NCI-H1694 (cell line): ENCODE measurements around the gene MRPL14.

Source experiments
- DNase-seq: peaks from one replicate; lab custom pipeline; 2025; lab: John Stamatoyannopoulos, UW

The MRPL14 gene

DNA sequence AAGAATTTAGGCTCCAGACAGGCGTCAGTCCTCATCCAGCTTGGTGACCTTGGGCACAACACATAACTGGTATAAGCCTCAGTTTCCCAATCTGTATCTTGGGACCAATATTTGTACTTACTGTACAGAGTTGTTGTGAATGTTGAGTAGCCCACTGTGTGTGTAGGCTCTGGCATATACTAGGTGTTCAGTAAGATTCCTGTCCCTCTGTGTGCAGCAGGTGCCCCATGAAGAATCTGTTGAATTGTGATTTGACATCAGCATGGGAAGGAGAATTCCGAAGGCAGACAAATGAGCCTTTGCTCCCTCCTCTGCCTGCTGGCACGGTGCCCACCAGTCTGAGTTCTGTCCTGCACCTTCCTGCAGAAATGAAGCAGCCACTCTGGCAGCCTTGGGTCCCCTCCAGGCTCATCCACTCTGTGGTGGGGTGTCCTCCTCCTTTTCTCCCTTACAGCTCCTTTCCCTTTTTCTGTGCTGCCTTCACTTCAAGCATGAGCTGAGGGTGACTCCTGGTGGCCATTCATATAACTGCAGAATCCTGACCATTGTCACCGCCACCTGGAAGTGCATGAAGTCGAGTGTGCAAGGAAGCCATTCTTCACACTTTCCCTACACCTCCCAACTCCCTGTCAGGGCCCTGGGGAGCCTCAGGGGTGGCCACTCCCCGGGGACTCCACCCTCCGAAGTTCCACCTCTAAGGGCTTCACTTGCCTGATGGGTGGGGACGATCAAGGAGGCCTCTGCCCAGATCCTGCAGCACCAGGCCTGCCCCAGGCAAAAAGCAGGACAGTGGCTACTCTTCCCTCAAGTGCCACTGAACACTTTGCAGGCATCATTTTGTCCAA, 48.2 kb downstream of the MRPL14 start:
- no peak for DNase-seq

DNA sequence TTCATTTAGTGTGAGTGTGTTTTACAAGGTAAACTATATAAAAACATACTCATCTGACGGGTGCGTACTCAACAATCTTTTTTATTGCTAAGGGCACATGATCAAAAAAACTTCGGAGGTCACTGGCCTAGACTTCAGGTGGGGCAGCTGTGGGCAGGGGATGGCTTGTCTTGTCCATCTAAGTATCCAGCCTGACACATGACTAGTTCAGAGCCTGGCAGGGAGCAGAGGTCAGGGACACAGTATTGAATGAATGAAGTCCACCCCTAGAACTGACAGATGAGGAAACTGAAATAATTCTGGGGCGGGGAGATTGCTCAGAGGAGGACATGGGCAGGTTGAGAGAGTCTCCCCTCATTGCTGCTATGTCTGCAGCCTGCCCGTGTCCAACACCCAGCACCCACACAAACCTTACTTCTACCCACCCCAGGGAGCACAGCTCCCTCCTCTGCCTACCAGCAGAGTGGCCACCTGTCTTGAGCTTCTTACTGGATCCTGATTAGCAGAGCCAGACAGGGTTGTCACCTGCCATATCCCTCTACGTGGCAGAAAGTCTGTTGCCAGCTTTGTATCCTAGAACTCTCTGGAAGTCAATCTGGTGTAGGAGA, 48.9 kb downstream of the MRPL14 start:
- DNase-seq: no peak

DNA sequence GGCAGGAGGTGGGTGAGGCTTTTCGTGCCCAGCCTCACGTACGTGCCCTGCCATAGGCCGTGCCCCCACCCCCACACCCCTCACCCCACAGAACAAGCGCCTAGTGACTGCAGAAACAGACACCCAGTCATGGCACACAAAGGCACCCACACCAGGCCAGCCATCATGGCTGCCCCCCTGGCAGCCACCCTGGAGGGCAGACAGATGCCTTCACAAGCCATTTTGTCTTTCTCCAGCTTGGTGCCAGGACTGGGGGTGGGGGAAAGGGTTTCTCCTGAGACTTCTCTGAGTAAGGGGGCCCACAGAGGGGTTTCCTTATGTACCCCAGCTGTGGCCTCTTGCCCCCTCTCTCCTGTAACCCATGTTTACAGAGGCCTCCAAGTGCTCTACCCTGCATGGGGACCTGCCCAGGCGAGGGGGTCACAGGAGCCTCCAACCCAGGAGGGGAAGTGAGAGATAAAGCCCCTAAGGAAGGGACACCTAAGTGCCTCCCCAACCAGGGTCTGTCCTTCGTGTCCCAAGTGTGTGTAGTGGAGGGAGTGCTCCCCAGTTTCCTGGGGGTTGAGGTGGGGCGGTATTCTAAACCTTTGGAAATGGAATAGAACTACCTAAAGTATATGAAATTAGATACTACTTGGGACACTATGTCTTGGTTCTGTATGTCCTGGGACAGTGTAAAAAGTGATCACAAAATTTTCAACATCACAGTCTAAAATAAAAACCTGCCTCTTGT, 49.9 kb downstream of the MRPL14 start:
- DNase-seq: no peak

DNA sequence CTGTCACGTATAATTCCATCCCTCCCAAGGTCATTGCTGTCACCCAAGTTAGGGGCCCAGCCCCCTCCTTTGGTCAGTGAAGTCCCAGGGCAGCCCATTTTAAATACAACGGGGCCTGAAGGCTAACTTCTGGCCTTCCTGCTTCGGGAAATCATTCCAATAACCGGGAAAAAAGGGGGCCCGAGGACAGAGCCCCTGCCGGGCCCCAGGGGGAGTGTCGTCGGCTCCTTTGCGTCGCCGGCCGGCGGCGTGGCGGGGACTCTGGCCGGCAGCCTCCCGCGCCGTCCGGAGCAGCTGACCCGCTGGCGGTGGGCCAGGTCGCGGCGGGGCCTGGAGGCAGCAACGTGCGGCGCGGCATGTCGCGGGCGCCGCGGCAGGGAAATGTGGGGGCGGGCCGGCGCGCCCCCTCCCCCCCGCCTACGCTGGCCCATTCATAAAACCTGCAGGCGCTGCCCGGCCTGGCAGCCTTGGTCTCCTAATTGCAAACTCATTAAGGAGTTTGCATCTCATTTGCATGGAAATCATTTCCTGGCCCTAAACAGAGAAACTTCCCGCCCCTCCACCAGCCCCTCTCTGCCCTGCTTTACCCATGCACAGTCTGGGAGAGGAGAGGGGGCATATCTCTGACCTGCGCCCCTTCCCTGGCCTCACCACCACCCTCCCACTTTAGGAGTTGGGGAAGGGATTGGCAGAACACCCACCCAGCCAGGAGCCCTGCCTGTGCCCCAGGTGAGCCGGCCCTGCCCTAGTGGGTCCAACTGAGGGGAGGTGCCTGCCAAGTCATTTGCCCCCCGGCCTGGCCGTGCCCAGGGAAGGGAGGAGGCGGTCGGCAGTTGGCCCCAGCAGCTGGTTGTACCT, 50.7 kb downstream of the MRPL14 start:
- DNase-seq: no peak

DNA sequence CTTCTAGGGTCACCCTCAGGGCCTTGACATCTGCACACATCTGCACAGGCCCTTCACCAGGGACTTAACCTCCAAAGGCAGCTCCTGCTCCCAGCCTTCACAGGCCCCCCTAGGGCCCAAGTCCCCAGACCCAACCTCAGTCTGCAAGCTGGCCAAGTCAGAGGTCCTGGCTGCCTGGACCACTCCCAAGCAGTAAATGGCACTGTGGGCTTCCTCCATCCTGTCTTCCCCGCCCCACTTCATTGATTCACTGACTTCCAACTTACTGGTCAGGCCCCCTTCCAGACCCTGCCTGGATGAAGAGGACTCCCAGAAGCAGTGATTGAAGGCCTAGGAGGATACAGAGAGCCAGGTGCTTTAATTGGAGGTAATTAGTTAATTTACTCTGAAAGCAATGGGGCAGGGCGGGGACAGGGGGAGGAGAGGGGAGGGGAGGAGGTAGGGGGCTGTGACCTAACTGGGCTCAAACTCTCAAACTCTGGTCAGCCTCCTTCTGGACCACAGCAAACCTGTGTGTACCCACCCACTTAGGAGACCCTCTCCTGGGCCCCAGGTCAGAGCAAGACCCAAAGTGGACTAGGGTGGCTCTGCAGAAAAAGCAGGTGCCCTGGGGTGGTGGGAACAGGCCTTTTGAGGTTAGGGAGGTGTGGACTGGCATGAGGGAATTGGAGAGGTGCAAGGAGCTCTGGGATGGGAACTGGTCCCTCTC, 51.5 kb downstream of the MRPL14 start:
- no peak for DNase-seq

DNA sequence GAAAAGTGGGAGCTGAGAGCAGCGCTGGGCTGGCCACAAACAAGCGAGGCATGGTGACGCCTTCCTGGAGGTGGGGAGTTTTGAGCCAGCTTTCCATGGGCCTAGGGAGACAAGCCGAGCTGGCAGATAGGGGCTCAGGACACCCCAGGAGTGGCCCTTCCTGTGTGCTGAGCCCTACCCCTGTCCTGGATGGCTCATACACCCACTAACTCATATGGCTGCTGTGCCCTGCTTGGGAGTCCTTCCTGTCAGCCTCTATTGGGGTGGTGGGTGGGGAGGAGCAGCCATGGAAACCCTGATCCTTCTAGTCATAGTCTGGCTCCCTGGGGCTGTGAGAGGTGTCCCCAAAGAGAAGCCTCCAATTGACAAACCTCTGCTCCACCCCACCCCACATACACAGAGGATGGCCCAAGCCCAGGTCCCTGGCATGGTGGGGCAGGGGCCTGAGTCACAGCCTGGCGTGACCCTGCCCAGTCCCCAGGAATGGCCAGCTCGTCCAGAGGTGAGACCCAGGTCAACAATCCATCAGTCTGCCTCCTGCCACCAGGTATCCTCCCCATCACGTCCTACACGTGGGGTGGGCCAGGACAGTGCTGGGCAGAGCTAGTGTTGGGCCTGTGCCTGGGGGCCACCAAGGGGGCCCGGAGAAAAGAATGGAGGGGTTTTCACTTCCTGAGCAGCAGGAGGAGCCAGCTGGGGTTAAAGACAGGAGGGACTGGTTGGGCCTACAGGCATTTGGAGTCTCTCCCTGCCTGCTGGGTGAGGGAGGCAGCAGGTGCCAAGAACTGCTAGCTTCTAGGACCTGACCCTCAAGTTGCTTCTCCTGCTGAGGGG, 52.2 kb downstream of the MRPL14 start:
- no peak for DNase-seq

DNA sequence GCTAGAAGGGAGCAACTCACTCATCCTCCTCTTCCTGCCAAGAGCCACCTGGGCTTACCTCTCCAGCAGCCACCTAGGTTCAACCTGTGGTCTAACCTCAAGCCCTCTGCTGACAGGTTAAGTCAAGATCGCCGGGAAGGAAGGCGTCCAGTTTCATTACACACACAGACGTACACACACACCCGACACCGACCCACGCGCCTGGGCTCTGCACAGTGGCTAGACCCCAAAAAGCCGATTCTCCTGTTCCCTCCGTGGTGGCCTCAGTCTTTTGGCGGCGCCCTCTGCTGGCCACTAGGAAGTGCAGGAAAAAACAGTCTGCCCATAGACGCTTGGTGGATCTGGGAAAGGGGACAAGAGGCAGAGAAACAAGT, 52.8 kb downstream of the MRPL14 start:
- no peak for DNase-seq

DNA sequence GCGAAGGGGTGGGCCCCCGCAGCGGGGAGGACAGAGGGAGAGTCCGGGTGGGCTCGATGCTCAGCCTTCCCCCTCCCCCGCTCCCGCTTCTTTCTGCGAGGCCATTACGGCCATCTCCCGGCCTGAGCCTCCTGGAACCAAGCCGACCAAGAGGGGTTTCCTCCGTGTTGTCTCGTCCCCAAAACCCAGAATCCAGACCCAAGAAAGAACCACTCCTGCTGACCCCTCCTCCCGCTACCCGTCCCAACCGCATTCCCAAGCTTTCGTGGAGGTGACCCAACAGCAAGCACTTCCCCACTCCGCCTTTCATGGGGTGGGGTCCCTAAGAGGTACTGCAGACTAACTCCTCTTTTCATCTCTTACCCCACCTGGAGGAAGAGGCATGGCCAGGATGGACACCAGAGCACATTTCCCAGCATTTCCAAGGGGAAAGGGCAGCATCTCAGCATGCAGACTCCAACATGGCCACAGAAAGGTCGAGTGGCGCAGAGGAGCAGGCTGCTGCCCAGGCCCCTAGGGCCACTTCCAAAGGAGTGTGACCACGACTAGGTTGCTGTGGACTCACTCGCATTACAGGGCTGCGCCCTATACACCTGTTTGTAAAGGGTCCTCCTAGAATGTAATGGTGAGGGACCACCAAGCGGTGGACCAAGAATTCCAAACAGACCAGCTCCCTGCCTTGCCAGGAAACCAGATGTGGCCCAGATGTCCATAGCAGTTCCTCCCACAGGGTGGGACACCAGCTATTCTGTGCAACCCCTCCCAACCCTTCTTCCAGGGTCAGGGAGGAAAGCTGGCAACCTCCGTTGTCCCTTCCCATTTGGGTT, 53.4 kb downstream of the MRPL14 start:
- no peak for DNase-seq

DNA sequence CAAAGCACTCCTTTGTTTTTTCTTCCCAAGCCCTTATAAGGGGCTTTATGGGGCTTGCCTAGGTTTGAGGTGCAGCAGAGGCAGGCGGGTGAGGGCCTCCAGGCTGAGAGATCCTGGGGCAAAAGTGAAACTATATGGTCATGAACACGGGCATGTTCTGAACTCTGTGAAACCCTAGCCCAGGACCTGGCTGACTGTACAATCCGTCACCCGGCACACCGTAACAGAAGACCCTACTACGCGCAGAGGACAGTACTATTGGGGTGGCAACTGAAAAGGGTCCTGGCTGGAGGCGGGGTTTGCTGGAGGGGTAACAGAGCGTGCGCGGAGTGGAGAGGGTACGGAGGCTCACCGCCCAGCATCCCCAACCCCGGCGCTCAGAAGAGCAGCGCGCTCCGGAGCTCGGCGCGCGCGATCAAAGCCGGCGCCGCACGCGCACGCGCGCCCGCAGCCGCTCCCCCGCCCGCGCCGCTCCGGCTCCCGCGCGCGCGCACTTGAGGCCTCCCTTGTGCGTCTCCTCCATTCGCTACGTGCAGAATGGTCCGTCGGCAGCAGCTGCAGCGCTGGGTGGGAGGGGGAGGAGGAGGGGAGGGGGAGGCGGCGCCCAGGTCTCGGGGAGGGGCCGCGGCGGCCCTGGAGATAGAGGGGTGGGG, 54.2 kb downstream of the MRPL14 start:
- no peak for DNase-seq

DNA sequence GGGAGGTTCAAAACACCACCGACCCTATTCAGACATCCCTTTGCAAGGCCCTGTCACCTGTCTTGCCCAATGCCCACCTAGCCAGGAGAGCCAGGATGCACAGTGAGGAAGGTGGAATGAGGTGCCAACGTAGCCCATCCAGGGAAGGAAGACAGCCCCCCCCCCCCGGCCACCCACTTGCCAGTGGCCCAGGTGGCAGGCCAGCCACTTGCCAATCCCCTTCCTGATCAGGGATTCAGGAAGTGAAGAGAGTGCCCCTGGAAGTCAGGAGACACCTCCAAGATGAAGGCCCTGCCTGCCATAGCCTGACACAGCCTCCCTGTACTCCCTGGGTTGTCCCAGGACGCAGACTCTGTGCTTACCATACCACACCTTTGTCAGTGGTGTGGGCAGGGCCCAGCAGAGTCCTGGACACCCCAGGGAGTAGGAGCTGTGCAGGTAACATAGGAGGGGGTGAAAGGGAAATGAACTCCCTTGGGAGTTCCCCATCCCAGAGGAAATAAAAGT, 54.7 kb downstream of the MRPL14 start:
- no peak for DNase-seq

DNA sequence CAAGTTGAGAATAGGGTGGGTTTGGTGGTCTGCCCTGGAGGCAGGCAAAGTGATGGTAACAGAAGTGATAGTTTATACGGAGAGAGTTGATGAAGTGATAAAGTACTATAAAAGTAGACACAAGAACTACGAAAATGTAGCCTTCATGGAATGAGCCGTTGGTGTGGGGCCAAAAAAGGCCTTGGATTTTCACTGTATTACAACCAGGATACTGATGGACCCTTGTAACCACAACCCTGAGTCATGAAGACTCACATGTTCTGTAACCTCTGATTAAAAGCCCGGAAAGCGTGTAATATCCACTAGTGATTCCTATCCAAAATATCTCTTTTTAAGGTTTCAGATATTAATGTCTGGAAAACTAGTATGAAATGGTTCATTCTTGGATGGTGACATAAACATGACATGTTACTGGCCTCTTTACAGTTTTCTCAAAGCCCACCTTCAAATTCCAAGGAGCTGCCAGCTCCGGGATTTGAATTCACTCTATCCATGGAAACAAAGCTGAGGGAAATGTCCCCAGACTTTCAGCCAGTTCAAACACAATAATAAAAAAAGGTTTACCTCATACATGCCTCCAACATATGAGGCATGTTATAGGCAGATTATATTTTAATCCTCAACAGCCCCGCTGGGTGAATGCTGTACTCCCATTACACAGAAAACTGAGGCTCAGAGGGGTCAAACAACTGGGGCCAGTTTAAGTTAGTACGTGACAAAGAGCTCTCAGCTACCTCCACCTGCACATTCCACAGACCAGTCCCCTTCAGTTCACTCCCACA, 55.4 kb downstream of the MRPL14 start:
- no peak for DNase-seq

DNA sequence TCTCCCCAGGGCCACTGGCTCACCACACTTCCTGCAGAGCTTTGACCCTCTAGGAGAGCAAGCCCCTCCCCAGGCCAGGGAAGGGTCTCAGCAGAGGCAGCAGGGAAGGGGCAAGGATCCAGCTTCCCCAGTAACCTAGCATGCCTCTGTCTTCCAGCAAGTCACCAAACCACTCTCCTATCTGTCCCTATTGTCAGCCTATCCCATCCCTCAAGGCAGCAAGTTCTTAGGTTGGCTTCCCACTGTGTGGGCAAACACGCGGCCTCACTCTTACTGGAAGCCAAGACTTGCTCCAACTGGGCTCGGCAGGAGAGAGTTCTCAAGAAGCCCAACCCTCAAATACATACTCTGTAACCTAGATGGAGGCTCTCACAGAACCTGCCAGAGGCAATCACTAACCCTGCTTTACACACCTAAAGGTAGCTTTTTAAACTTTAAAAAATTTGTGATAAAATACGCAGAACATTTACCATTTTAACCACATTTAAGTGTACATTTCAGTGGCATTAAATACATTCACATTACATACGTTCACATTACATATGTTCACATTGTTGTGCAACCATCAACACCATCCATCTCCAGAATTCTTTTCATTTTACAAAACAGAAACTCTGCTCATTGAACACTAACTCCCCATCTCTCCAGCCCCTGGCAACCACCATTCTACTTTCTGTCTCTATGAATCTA, 58.5 kb downstream of the MRPL14 start:
- DNase-seq: no peak

DNA sequence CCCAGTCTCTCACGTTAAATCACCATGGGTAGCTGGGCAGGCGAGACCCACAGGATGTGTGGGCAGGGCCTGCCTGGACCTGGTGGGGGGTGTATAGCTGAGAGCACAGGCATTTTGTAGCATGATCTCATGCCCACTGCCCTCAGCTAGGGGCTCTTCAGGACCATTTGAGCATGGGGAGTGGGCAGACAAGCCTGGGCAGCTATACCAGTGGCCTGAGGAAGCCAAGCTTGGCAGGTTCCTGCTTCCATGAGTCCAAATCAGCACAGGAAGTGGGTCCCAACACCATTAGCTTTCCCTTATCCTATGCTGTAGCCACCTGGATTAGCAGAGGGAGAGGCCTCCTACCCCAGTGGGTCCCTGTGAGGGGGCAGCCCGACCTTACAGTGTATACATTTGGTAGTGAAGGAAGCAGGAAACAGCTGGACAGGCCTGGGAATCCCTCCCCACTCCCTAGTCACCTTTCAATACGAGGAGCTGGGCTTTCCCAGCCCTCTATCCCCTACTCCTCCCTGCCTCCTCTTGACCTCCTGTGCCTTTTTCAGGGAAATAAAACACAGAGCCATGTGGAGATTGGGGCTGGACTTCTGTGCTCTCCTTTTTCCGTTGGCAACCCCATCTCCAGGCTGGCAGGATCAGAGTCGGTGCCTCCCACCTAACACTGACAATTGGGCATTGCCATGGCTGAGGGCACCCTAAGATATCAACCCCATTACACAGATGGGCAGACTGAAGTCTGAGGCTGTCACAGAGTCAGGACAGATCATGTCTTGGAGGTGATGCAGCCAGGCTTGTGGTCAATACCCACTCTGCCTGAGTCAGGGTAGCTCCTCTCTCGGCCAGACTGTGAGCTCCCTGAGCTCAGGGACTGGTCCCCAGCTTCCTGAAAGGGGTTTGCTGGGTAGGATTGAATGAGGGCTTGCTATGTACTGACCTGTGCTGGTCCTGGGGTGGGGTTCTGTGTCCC, 59.8 kb downstream of the MRPL14 start:
- no peak for DNase-seq

DNA sequence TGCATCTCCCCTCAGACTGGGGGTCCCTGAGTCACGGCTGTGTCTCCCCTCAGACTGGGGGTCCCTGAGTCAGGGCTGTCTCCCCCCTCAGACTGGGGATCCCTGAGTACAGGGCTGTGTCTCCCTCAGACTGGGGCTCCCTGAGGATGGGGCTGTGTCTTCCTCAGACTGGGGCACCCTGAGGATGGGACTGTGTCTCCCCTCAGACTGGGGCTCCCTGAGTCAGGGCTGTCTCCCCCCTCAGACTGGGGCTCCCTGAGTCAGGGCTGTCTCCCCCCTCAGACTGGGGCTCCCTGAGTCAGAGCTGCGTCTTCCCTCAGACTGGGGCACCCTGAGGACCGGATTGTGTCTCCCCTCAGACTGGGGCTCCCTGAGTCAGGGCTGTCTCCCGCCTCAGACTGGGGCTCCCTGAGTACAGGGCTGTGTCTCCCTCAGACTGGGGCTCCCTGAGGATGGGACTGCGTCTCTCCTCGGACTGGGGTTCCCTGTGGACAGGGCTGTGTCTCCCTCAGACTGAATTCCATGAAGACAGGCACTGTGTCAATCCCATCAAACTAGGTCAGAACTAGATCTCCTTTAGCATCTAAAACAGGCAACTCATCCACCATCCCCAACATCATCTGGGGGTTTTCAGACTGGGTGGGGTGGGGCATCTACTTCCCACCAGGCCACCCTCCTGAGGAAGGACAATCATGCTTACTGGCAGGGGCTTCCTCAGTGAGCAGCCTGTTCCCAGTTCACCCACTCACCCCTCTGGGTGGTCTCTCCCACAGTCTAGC, 60.7 kb downstream of the MRPL14 start:
- DNase-seq: no peak

DNA sequence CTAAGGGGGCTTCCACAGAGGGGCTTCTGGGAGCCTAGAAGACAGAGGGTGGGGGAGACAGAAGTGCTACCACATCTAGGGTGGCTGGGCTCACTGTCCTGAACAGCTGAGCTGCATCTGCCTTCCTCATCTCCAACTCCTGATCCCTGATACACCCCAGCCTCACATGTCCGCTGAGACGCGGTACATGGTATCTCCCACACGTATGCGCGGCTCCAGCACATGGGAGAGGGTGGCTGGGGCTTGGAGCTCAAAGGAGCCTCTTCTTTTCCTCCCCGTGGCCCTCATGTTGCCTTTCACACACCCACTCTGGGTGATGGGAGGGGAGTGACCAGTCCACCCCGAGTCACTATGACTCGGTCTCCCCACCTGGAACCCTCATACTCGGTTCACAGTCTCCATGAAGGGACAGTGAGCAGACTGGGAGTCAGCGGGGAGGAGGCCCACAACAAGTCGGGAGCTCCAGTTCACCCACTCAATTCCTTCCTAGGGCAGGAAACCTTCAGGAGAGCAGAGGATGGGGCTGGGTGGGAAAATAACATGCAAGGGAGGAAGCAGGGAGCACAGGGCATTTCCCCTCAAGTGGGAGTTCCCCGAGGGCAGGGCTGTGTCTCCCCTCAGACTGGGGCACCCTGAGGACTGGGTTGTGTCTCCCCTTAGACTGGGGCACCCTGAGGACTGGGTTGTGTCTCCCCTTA, 61.7 kb downstream of the MRPL14 start:
- no peak for DNase-seq
